ENCODE results near the gene TEP1. TPM values are rescaled to one million over a fixed set of nuclear protein-coding genes. Genes with fewer than 3 reads are reported as not detected.
"Not testable (repeated sequence)": the region's sequence is repeated elsewhere in the genome, so short reads cannot be mapped to it uniquely, and the experiment has no call there.

The TEP1 gene
- polyA plus RNA-seq, 3 donors = 2.3 to 78.9 (median 7.1) TPM

DNA sequence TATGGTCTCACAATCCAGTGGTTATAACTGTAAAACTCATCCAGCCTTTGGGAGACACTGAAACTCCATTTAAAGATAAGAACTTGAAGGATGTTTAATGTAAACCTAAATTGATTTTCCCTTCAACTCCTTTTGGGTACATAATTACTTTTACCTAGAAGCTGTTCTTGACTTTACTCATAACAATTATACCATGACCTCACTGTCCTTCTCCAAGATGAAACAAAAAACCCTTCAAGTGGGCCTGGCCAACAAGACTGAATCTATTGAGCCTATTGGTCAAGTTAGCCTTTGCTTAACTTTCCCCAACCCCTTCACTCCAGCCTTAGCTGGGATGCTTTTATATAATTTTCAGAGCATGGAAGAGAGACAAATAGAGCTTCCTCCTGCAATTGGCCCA is 47.4 kb downstream of the TEP1 start:
- Mint-ChIP-seq H3K36me3 (peaks cover 65 to 88% of the 10 kb centered on the region in 2 donors), H3K4me1 (no peaks in the 10 kb centered on the region), H3K27me3 (ENCODE audit: low read depth in 3 of 3) (no peaks in the 10 kb centered on the region), H3K9me3 (no peaks in the 10 kb centered on the region), H3K4me3 (no peak overlapping the region), H3K27ac (no peak overlapping the region)
- no peaks in the 10 kb centered on the region for H3K4me1 ChIP-seq (ENCODE audit: control insufficient read depth in 1 of 2, insufficient read depth in 2 of 2, low read length in 2 of 2)
- H3K27ac ChIP-seq (ENCODE audit: low read depth in 1 of 2, low read length in 2 of 2) = no peak overlapping the region
- H3K9me3 ChIP-seq (replicated peaks in 1 of 2; ENCODE audit: control insufficient read depth in 1 of 2, insufficient read depth in 1 of 2, low read length in 2 of 2) = no peaks in the 10 kb centered on the region
- TF ChIP-seq, protein P1, sequence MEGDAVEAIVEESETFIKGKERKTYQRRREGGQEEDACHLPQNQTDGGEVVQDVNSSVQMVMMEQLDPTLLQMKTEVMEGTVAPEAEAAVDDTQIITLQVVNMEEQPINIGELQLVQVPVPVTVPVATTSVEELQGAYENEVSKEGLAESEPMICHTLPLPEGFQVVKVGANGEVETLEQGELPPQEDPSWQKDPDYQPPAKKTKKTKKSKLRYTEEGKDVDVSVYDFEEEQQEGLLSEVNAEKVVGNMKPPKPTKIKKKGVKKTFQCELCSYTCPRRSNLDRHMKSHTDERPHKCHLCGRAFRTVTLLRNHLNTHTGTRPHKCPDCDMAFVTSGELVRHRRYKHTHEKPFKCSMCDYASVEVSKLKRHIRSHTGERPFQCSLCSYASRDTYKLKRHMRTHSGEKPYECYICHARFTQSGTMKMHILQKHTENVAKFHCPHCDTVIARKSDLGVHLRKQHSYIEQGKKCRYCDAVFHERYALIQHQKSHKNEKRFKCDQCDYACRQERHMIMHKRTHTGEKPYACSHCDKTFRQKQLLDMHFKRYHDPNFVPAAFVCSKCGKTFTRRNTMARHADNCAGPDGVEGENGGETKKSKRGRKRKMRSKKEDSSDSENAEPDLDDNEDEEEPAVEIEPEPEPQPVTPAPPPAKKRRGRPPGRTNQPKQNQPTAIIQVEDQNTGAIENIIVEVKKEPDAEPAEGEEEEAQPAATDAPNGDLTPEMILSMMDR (IDR thresholded peaks at IDR 0.05) = no peak
- H3K27me3 ChIP-seq (ENCODE audit: control insufficient read depth in 2 of 2, insufficient read depth in 2 of 2, low read length in 2 of 2) = no peaks in the 10 kb centered on the region
- no peaks in the 10 kb centered on the region for H3K79me2 ChIP-seq (ENCODE audit: insufficient read depth, low read length)
- peaks cover 74 to 97% of the 10 kb centered on the region in 2 donors for H3K36me3 ChIP-seq (replicated peaks in 1 of 2; ENCODE audit: control insufficient read depth in 1 of 2, insufficient read depth in 2 of 2, low read length in 2 of 2)
- no peak overlapping the region for H3K4me2 ChIP-seq (replicated peaks; ENCODE audit: extremely low read depth, low read length, poor library complexity, severe bottlenecking)
- peaks cover 5% of the 10 kb centered on the region for H4K20me1 ChIP-seq (ENCODE audit: insufficient read depth, low read length)
- no peak for DNase-seq
- H3K9ac ChIP-seq (ENCODE audit: insufficient read depth, low read length, poor library complexity, severe bottlenecking) = no peak overlapping the region
- intact Hi-C loops (cut with micrococcal nuclease) = no loop called here
- H2AFZ ChIP-seq (ENCODE audit: insufficient read depth, low read depth, low read length, poor library complexity, severe bottlenecking) = no peak overlapping the region
- H3K4me3 ChIP-seq (replicated peaks in 1 of 3; ENCODE audit: low read depth in 2 of 3, low read length in 3 of 3) = no peak overlapping the region

DNA sequence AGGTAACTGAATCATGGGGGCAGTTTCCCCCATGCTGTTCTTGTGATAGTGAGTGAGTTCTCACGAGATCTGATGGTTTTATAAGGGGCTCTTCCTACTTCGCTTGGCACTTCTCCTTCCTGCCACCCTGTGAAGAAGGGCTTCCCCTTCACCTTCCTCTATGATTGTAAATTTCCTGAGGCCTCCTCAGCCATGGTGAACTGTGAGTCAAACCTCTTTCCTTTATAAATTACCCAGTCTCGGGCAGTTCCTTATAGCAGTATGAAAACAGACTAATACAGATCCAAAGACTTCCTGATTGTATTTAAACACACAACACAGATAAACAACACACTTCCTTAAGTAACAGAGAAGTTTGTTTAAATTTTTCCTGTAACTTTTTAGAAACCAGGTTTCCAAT is 54.8 kb downstream of the TEP1 start:
- H2AFZ ChIP-seq (ENCODE audit: insufficient read depth, low read depth, low read length, poor library complexity, severe bottlenecking); H4K20me1 ChIP-seq (ENCODE audit: insufficient read depth, low read length); H3K27me3 Mint-ChIP-seq (ENCODE audit: low read depth in 3 of 3); H3K9ac ChIP-seq (ENCODE audit: insufficient read depth, low read length, poor library complexity, severe bottlenecking); H3K9me3 ChIP-seq (replicated peaks in 1 of 2; ENCODE audit: control insufficient read depth in 1 of 2, insufficient read depth in 1 of 2, low read length in 2 of 2); H3K27me3 ChIP-seq (ENCODE audit: control insufficient read depth in 2 of 2, insufficient read depth in 2 of 2, low read length in 2 of 2); H3K9me3 Mint-ChIP-seq; intact Hi-C loops (cut with micrococcal nuclease); H3K79me2 ChIP-seq (ENCODE audit: insufficient read depth, low read length): not testable (repeated sequence)
- Histone ChIP-seq H3K4me2 (replicated peaks; ENCODE audit: extremely low read depth, low read length, poor library complexity, severe bottlenecking) (peak overlapping the region; percentile 31), H3K27ac (ENCODE audit: low read depth in 1 of 2, low read length in 2 of 2) (peak overlapping the region in 1 of 2 donors; percentile 76), H3K4me3 (replicated peaks in 1 of 3; ENCODE audit: low read depth in 2 of 3, low read length in 3 of 3) (peak overlapping the region in 1 of 3 experiments; percentile 15), H3K4me1 (ENCODE audit: control insufficient read depth in 1 of 2, insufficient read depth in 2 of 2, low read length in 2 of 2) (peaks cover 9 to 17% of the 10 kb centered on the region in 2 donors), H3K36me3 (replicated peaks in 1 of 2; ENCODE audit: control insufficient read depth in 1 of 2, insufficient read depth in 2 of 2, low read length in 2 of 2) (peaks cover 42 to 71% of the 10 kb centered on the region in 2 donors)
- Mint-ChIP-seq H3K27ac (peak overlapping the region; percentile 66 to 89 (median 73)), H3K36me3 (peaks cover 51 to 70% of the 10 kb centered on the region in 2 donors), H3K4me1 (peaks cover 17% of the 10 kb centered on the region), H3K4me3 (peak overlapping the region in 1 of 2 donors; percentile 19)
- 0% methylated on average over 2 of the region's 3 CpGs for WGBS (ENCODE audit: insufficient coverage)
- DNase-seq = peak; percentile 40 to 77 (median 41)

Measured in CD14-positive monocyte (primary cell).